NK-92 treated with Interleukin-12 subunit alpha and Interleukin-12 subunit beta, amount 100 ng/mL, for 24 hours (cell line): ENCODE results near the gene FBXL16.

Experiments used
- DNase-seq: peaks from one replicate; lab custom pipeline; 2025; lab: John Stamatoyannopoulos, UW

Gene FBXL16

GRCh38 chr16:689175-689897 is 16.3 kb downstream of the FBXL16 start:
- no peak for DNase-seq

- no peak for DNase-seq
Observed at GRCh38 chr16:687499-687898, 18.1 kb downstream of the FBXL16 start.

GRCh38 chr16:686459-687260 is 18.9 kb downstream of the FBXL16 start:
- DNase-seq, result no peak

- DNase-seq, result no peak
Observed at GRCh38 chr16:685967-686366, 19.6 kb downstream of the FBXL16 start.

GRCh38 chr16:684961-685696 is 20.5 kb downstream of the FBXL16 start:
- no peak for DNase-seq

GRCh38 chr16:684071-684794 is 21.4 kb downstream of the FBXL16 start, which contains the start of gene JMJD8:
Gene JMJD8, minus strand, starts transcription at chr16:684334. Its CDS starts 15 bp downstream, at chr16:684319.
- DNase-seq, result peak; percentile 61

GRCh38 chr16:683396-684070 is 22.1 kb downstream of the FBXL16 start:
- no peak for DNase-seq

GRCh38 chr16:682493-683395 is 22.9 kb downstream of the FBXL16 start:
- DNase-seq, result no peak

GRCh38 chr16:681746-682427 is 23.7 kb downstream of the FBXL16 start:
- DNase-seq, result no peak

GRCh38 chr16:680967-681745 is 24.4 kb downstream of the FBXL16 start:
- no peak for DNase-seq

GRCh38 chr16:680625-680945 is 25.0 kb downstream of the FBXL16 start:
- no peak for DNase-seq

- peak; percentile 82 for DNase-seq
Observed at GRCh38 chr16:679814-680624, 25.6 kb downstream of the FBXL16 start, which contains the start of gene STUB1. Gene STUB1, plus strand, starts transcription at chr16:680410. Its CDS starts 116 bp downstream, at chr16:680526.

GRCh38 chr16:678858-679813 is 26.5 kb downstream of the FBXL16 start:
- no peak for DNase-seq

GRCh38 chr16:678209-678857 is 27.3 kb downstream of the FBXL16 start:
- DNase-seq, result no peak

GRCh38 chr16:677316-678190 is 28.0 kb downstream of the FBXL16 start:
- DNase-seq, result no peak
